HepG2 (cell line): Measurements from ENCODE around the gene APPBP2. TPM values are rescaled to one million over a fixed set of nuclear protein-coding genes. Genes with fewer than 3 reads are reported as not detected.

Experiments
- ATF1 ChIP-seq: IDR thresholded peaks from 2 replicates; pipeline ENCODE4 v1.6.1; 2016; ENCODE audit warnings: mild to moderate bottlenecking, control low read depth
- ATF6 ChIP-seq: sonication (generic); formaldehyde crosslinking; conservative IDR thresholded peaks from 2 replicates; pipeline ENCODE4 v1.4.0; 2020; ENCODE audit warnings: missing genetic modification reagents
- FOXK2 ChIP-seq: fragments of 450-650 bp; IDR thresholded peaks from 2 replicates; pipeline ENCODE4 v1.6.1; 2016
- GPN1 ChIP-seq: sonication (generic); formaldehyde crosslinking; IDR thresholded peaks from 2 replicates; pipeline ENCODE4 v1.5.1; 2020; ENCODE audit warnings: missing genetic modification reagents, borderline replicate concordance
- HOXD1 ChIP-seq: sonication (generic); formaldehyde crosslinking; IDR thresholded peaks from 2 replicates; pipeline ENCODE4 v1.5.0; 2020; ENCODE audit warnings: missing genetic modification reagents
- KDM5B ChIP-seq: sonication (generic); formaldehyde crosslinking; IDR thresholded peaks from 2 replicates; pipeline ENCODE4 v1.4.0; 2020; ENCODE audit warnings: missing genetic modification reagents, mild to moderate bottlenecking, borderline replicate concordance
- PLSCR1 ChIP-seq: sonication (generic); formaldehyde crosslinking; IDR thresholded peaks from 2 replicates; pipeline ENCODE4 v1.5.0; 2020; ENCODE audit warnings: missing genetic modification reagents, mild to moderate bottlenecking, borderline replicate concordance
- REXO4 ChIP-seq: sonication (generic); formaldehyde crosslinking; IDR thresholded peaks from 2 replicates; pipeline ENCODE4 v1.8.0; 2022; ENCODE audit warnings: missing genetic modification reagents, mild to moderate bottlenecking, borderline replicate concordance
- SAP130 ChIP-seq: IDR thresholded peaks from 2 replicates; pipeline ENCODE4 v1.6.1; 2016; ENCODE audit warnings: low read depth
- SNRNP70 ChIP-seq: fragments of 200-400 bp; formaldehyde crosslinking; IDR thresholded peaks from 2 replicates; pipeline ENCODE4 v1.6.1; 2017; ENCODE audit warnings: mild to moderate bottlenecking, low read depth, low read length, moderate library complexity
- STAT6 ChIP-seq: sonication (generic); formaldehyde crosslinking; IDR thresholded peaks from 2 replicates; pipeline ENCODE4 v1.4.0; 2020; ENCODE audit warnings: missing genetic modification reagents, mild to moderate bottlenecking, borderline replicate concordance
- YEATS4 ChIP-seq: sonication (generic); formaldehyde crosslinking; IDR thresholded peaks from 2 replicates; pipeline ENCODE4 v1.4.0; 2020; ENCODE audit warnings: missing genetic modification reagents, borderline replicate concordance
- ZFP82 ChIP-seq: sonication (generic); formaldehyde crosslinking; IDR thresholded peaks from 2 replicates; pipeline ENCODE4 v1.5.1; 2020; ENCODE audit warnings: mild to moderate bottlenecking, missing genetic modification reagents, borderline replicate concordance
- ZFP90 ChIP-seq: sonication (generic); formaldehyde crosslinking; IDR thresholded peaks from 2 replicates; pipeline ENCODE4 v1.8.0; 2022; ENCODE audit warnings: missing genetic modification reagents, mild to moderate bottlenecking, inconsistent platforms, borderline replicate concordance
- ZNF180 ChIP-seq: sonication (generic); formaldehyde crosslinking; IDR thresholded peaks from 2 replicates; pipeline ENCODE4 v1.4.0; 2020; ENCODE audit warnings: low read depth, missing genetic modification reagents, borderline replicate concordance
- ZNF263 ChIP-seq: sonication (generic); formaldehyde crosslinking; IDR thresholded peaks from 2 replicates; pipeline ENCODE4 v1.4.0; 2020; ENCODE audit warnings: missing genetic modification reagents
- ZNF484 ChIP-seq: sonication (generic); formaldehyde crosslinking; IDR thresholded peaks from 2 replicates; pipeline ENCODE4 v1.5.1; 2020; ENCODE audit warnings: mild to moderate bottlenecking, low read depth, missing genetic modification reagents, borderline replicate concordance
- ZNF556 ChIP-seq: sonication (generic); formaldehyde crosslinking; IDR thresholded peaks from 2 replicates; pipeline ENCODE4 v1.4.0; 2020; ENCODE audit warnings: mild to moderate bottlenecking, missing genetic modification reagents, borderline replicate concordance
- ZNF598 ChIP-seq: sonication (generic); formaldehyde crosslinking; IDR thresholded peaks from 2 replicates; pipeline ENCODE4 v1.5.1; 2020; ENCODE audit warnings: mild to moderate bottlenecking, missing genetic modification reagents, borderline replicate concordance
- ZNF616 ChIP-seq: sonication (generic); formaldehyde crosslinking; IDR thresholded peaks from 2 replicates; pipeline ENCODE4 v1.5.0; 2020; ENCODE audit warnings: low read depth, mild to moderate bottlenecking, missing genetic modification reagents
- ZNF639 ChIP-seq: conservative IDR thresholded peaks from 2 replicates; pipeline ENCODE4 v1.6.1; 2018; ENCODE audit warnings: missing genetic modification reagents
- ZNF878 ChIP-seq: sonication (generic); formaldehyde crosslinking; IDR thresholded peaks from 2 replicates; pipeline ENCODE4 v1.8.1; 2023; ENCODE audit warnings: mild to moderate bottlenecking, missing genetic modification reagents, moderate library complexity
- ZSCAN12 ChIP-seq: sonication (generic); formaldehyde crosslinking; IDR thresholded peaks from 2 replicates; pipeline ENCODE4 v1.9.0; 2021; ENCODE audit warnings: mild to moderate bottlenecking, missing genetic modification reagents
- polyA plus RNA-seq, 8 experiments: library from polyadenylated mRNA; depleted of rRNA in 3 of 8; stranded (reverse) in 7 of 8; unstranded in 1 of 8; fragments of >200 nt; fragmentation: Illumina TruSeq in 4 of 8; extraction: Trizol in 4 of 8; gene quantifications; 2 replicates each; pipeline versions ENCODE4 v1.2.1 to v1.2.3, GENCODE V29; 2011 to 2016; ENCODE audit warnings: low read depth in 4 of 8, missing spikeins in 1 of 8, mixed read lengths in 1 of 8; ENCODE audit not compliant: insufficient read depth in 1 of 8
- total RNA-seq, 5 experiments: library from RNA; depleted of rRNA; stranded (reverse); fragments of >200 nt; fragmentation: Illumina TruSeq; extraction: Trizol; gene quantifications; 2 replicates each; pipeline ENCODE4 v1.2.3, GENCODE V29; 2016; ENCODE audit warnings: low read depth in 1 of 5

APPBP2 gene
- total and polyA plus RNA-seq, 2 of the 13 experiments (the other 11 are each of a cell fraction or from before 2014, with no cell fraction given) = 17.5 to 45.8 TPM

GRCh38 chr17:60525685-60526514 is at the start of gene APPBP2 (continued):
- TF ChIP-seq ATF6 (CRISPR knock-in tag) = peak; percentile 53; the same call in 1 of the 2 replicates
- TF ChIP-seq ZNF556 = peak; percentile 84; the same call in 1 of the 2 replicates
- TF ChIP-seq ZNF878 (CRISPR knock-in tag) = no peak
- TF ChIP-seq GPN1 (CRISPR knock-in tag) = no peak
- peak; percentile 90 for TF ChIP-seq ZNF263
- no peak for TF ChIP-seq STAT6 (CRISPR knock-in tag)
- peak; percentile 79; the same call in 1 of the 2 replicates for TF ChIP-seq ZNF598 (CRISPR knock-in tag)
- no peak for TF ChIP-seq REXO4
- TF ChIP-seq ZNF639 = peak; percentile 38; the same call in 1 of the 2 replicates
- TF ChIP-seq HOXD1 (CRISPR knock-in tag) = peak; percentile 84; the same call in 1 of the 2 replicates
- no peak; the same call in none of the 2 replicates for TF ChIP-seq ZNF616 (CRISPR knock-in tag)
- TF ChIP-seq ZFP90 (CRISPR knock-in tag) = peak; percentile 82; the same call in 1 of the 2 replicates
- TF ChIP-seq ZNF180 (CRISPR knock-in tag) = no peak
- TF ChIP-seq KDM5B (CRISPR knock-in tag) = peak; percentile 91
- TF ChIP-seq ZNF484 (CRISPR knock-in tag) = no peak; the same call in 1 of the 2 replicates
- TF ChIP-seq ZFP82 (CRISPR knock-in tag) = peak; percentile 89; the same call in 1 of the 2 replicates
- TF ChIP-seq SNRNP70 = no peak
- no peak for TF ChIP-seq PLSCR1 (CRISPR knock-in tag)
- peak; percentile 96 for TF ChIP-seq ATF1 (CRISPR knock-in tag)
- peak; percentile 97 for TF ChIP-seq SAP130 (CRISPR knock-in tag)
- TF ChIP-seq ZSCAN12 (CRISPR knock-in tag) = no peak
- TF ChIP-seq YEATS4 (CRISPR knock-in tag) = peak; percentile 94
- no peak for TF ChIP-seq FOXK2
